Hepatocyte (in vitro differentiated cells): Measurements from ENCODE around the gene MED8.

Source experiments
- CTCF ChIP-seq: fragments of 200-600 bp; sonication (generic); IDR thresholded peaks from 2 replicates; pipeline ENCODE4 v1.5.1; 2016; ENCODE audit warnings: antibody characterized with exemption, mild to moderate bottlenecking; ENCODE audit not compliant: poor library complexity
- EZH2 ChIP-seq: fragments of 200-600 bp; sonication (generic); IDR thresholded peaks from 2 replicates; pipeline ENCODE4 v1.6.1; 2016; ENCODE audit warnings: antibody characterized with exemption, mild to moderate bottlenecking, borderline replicate concordance
- EZH2phosphoT487 ChIP-seq: fragments of 200-600 bp; sonication (generic); IDR thresholded peaks from one replicate; pipeline ENCODE4 v1.6.1; 2018; ENCODE audit warnings: antibody characterized with exemption, mild to moderate bottlenecking, low read depth, moderate library complexity; ENCODE audit not compliant: unreplicated experiment, severe bottlenecking

DNA sequence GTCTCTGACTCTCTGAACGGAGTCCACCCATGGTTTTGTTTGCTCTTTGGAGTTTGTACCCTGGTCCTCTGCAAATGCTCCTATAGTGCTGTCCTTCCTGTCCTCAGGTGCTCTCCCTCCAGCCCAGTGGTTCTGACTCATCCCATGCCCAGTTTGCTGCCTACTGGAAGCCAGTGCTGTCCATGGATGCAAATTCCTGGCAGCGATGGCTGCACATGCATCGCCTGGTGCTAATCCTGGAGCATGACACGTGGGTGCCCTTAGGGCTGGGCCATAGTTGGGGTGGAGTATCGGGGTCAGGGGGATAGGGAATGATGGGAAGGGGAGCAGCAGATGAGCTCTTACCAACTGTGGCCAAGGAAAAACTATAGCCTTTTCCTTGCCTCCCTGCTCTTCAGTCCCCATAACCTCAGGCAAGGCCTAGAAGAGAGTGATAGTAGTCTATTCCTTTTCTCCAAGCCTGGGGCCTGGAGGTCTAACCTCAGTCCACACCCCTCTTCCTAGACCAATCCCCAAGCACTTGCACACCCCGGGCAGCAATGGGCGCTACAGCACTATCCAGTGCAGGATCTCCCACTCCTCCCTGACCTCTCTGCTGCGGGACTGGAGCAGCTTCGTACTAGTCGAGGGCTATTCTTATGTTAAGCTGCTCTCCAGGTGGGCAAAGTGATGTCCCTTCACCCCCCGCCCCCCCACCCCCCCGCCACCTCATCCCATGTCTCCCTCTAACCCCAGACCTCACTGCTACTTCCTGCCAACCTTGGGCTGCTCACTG is 32.6 kb upstream of the MED8 start:
- TF ChIP-seq CTCF (no peak), EZH2phosphoT487 (no peak), EZH2 (no peak)
